Spleen (tissue), 11 donors: ENCODE data around the gene ZNRF3. TPM values are rescaled to one million over a fixed set of nuclear protein-coding genes. Genes with fewer than 3 reads are reported as not detected.

ENCODE experiments used
- DNase-seq: peaks from one replicate; pipeline ENCODE4 v3.0.0-alpha.2; 2020
- H3K27ac ChIP-seq, 8 donors: fragments of 200-600 bp; sonication (generic) in 7 of 8; 1 replicate in 4 of 8; 2 replicates in 4 of 8; pipeline versions ENCODE4 v1.5.0 to v1.8.0; 2016 to 2021; ENCODE audit warnings: inconsistent platforms in 4 of 8, mild to moderate bottlenecking in 4 of 8, moderate library complexity in 1 of 8
- H3K27me3 ChIP-seq, 7 donors: fragments of 200-600 bp; sonication (generic) in 6 of 7; replicated peaks in 1 of 7; 1 replicate in 4 of 7; 2 replicates in 3 of 7; pipeline versions ENCODE4 v1.5.0 to v1.8.0; 2016 to 2021; ENCODE audit warnings: inconsistent platforms in 3 of 7, mild to moderate bottlenecking in 1 of 7
- H3K36me3 ChIP-seq, 6 donors: fragments of 200-600 bp; sonication (generic) in 5 of 6; 1 replicate in 4 of 6; 2 replicates in 2 of 6; pipeline versions ENCODE4 v1.5.0 to v1.8.0; 2016 to 2021; ENCODE audit warnings: inconsistent platforms in 2 of 6
- H3K4me1 ChIP-seq, 6 donors: fragments of 200-600 bp; sonication (generic) in 5 of 6; 1 replicate in 3 of 6; 2 replicates in 3 of 6; pipeline versions ENCODE4 v1.5.0 to v1.8.0; 2016 to 2021; ENCODE audit warnings: inconsistent platforms in 3 of 6
- H3K4me3 ChIP-seq, 8 donors: fragments of 200-600 bp; sonication (generic) in 7 of 8; 1 replicate in 4 of 8; 2 replicates in 4 of 8; pipeline versions ENCODE4 v1.5.0 to v1.8.0; 2016 to 2021; ENCODE audit warnings: inconsistent platforms in 4 of 8, mild to moderate bottlenecking in 4 of 8, moderate library complexity in 2 of 8
- H3K9me3 ChIP-seq, 8 donors: fragments of 200-600 bp; sonication (generic) in 7 of 8; 1 replicate in 4 of 8; 2 replicates in 4 of 8; pipeline versions ENCODE4 v1.5.0 to v1.8.0; 2016 to 2021; ENCODE audit warnings: inconsistent platforms in 4 of 8
- CTCF ChIP-seq, 11 experiments: fragments of 200-600 bp in 7 of 11; fragments of 450-650 bp in 4 of 11; sonication (generic) in 4 of 11; IDR thresholded peaks in 8 of 11; conservative IDR thresholded peaks in 3 of 11; 1 replicate in 7 of 11; 2 replicates in 4 of 11; pipeline versions ENCODE4 v1.4.0 to v1.8.0; 2016 to 2021; ENCODE audit warnings: antibody characterized with exemption in 11 of 11, inconsistent platforms in 4 of 11, mild to moderate bottlenecking in 1 of 11
- POLR2A ChIP-seq, 3 donors: fragments of 450-650 bp; IDR thresholded peaks; one replicate each; pipeline ENCODE4 v1.5.1; 2017; ENCODE audit warnings: antibody characterized with exemption in 3 of 3, mild to moderate bottlenecking in 1 of 3
- POLR2AphosphoS5 ChIP-seq, 3 donors: sonication (generic); formaldehyde crosslinking; IDR thresholded peaks; one replicate each; pipeline ENCODE4 v1.5.1; 2017; ENCODE audit warnings: antibody characterized with exemption in 3 of 3
- WGBS, 5 donors: extraction: QIAGEN DNeasy Blood & Tissue Kit in 3 of 5; methylation state at CpG; one replicate each; pipeline versions ENCODE4 v1.1.5 to v1.1.7; 2013 to 2018; 5-methylcytosine and 5-hydroxymethylcytosine counted together
- intact Hi-C: fragments of 100-400 bp; cut with DNase I; formaldehyde crosslinking; loops from one replicate; pipeline ENCODE4 v1.15.0; 2023; ENCODE audit warnings: low total_unique reads
- polyA plus RNA-seq, 3 donors: library from polyadenylated mRNA; stranded (reverse); fragments of 200-250 nt; gene quantifications; one replicate each; pipeline ENCODE4 v1.2.1, GENCODE V29; 2013
- total RNA-seq, 7 donors: library from RNA; depleted of rRNA in 3 of 7; stranded (reverse); fragments of >200 nt in 3 of 7; fragmentation: NEBNext Ultra II Directional in 4 of 7; extraction: Animal tissue kit (Norgen Biotek cat#: 25700) in 4 of 7; gene quantifications; one replicate each; pipeline versions ENCODE4 v1.1.0 to v1.2.1, GENCODE V29; 2016 to 2021
- donor health status: healthy with polysubstance abuse.
- donor health status: DM: no; HTN: no; CAD: no; lungs with moderate emphysema.
- donor health status: DM: no; HTN: no; CAD: no.
- donor health status: Bipolar disorder and iron deficiency.
- donor health status: healthy.
- donor health status: DM: no; HTN: no; CAD: no.
- donor health status: DM: yes; HTN: yes; CAD: no.

The ZNRF3 gene
- total and polyA plus RNA-seq, 10 donors: 0.15 to 4.5 (median 2.6) TPM

DNA sequence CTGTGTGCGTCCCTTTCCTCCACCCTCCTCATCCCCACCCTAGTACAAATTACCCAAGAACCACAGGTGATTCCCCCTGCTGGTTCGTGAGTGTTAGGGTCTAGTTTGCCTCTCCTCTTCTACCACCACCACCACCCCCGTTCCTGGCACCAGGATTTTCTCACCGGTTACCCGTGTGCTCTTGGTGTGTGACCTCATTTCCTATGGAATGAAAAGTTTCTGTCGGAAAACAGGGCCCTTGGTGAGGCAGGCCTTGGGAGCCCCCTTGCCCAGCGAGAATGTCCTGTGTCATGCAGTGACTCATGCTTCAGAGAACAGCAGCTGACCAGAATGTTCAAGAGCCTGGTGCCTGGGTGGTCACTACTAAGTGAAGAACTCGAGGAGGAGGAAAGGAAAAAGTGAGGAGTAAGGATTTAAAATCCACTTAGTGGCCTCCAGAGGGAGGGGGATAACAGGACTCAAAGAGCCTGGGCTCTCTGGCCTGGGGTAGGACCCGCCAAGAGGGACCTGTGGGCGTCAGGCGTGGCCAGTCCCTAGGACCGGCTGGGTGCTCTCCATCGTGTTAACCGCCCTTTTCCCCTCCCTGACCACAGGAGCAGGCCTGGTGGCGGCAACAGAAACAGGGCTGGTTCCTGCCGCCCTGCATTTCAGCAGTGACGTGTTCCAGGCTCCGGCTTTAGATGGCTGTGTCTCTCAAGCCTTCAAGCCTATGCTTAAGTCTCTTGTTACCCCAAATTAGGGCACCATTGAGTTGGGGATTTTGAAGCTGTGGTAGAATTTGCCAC lies 148.0 kb downstream of the ZNRF3 start:
- DNase-seq: no peak
- Histone ChIP-seq H3K36me3 (no peaks in the 10 kb centered on the region), H3K4me3 (peak overlapping the region in 3 of 8 donors; percentile 31 to 60 (median 40)), H3K27me3 (peaks cover 0 to 39% (median 19%) of the 10 kb centered on the region in 7 donors), H3K4me1 (peaks cover 0 to 34% (median 27%) of the 10 kb centered on the region in 6 donors), H3K9me3 (no peaks in the 10 kb centered on the region), H3K27ac (peak overlapping the region; percentile 71 to 87 (median 80))
- TF ChIP-seq POLR2AphosphoS5 (IDR thresholded peaks at IDR 0.05) (peak; percentile 24 to 57 (median 42)), POLR2A (IDR thresholded peaks at IDR 0.05) (no peak)
- intact Hi-C loops: loop anchor here (5.0 kb wide), 1 partner anchor 434 kb away; no protein-coding TSS in a partner anchor
- 18 to 47% (median 34%) methylated on average over 17 to 18 of the region's 18 CpGs for WGBS, 5 donors

DNA sequence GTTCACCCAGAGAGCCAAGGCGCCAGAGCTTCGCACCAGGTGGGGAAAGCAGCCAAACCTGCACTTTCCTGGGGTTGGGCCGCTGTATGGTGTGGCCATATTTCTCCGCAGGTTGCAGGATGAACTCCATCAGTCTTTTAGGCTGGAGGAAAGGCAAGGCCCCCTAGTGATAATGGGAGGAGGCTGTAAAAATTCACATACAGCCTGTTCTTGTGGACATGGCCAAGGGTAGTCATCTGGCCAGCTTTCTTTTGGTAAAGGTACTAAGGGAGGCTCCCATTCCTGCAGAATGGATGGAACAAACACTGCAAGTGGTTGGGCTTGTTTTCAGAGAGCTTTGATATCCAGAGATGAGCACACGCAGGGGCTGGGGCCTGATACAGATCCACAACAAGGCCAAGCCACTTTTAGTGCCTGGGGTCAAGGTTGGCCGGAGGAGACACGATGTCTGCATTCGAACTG lies 148.7 kb downstream of the ZNRF3 start:
- Histone ChIP-seq H3K36me3 (no peaks in the 10 kb centered on the region), H3K27ac (peak overlapping the region; percentile 71 to 87 (median 80)), H3K4me1 (peaks cover 0 to 34% (median 27%) of the 10 kb centered on the region in 6 donors), H3K27me3 (peaks cover 0 to 39% (median 19%) of the 10 kb centered on the region in 7 donors), H3K4me3 (peak overlapping the region in 1 of 8 donors; percentile 18), H3K9me3 (no peaks in the 10 kb centered on the region)
- no peak for TF ChIP-seq POLR2A (IDR thresholded peaks at IDR 0.05)
- TF ChIP-seq CTCF (IDR thresholded peaks at IDR 0.05 in 8 of 11, conservative IDR thresholded peaks at IDR 0.05 in 3 of 11): no peak
- TF ChIP-seq POLR2AphosphoS5 (IDR thresholded peaks at IDR 0.05): no peak
- 68 to 92% (median 87%) methylated on average over 8 of the region's 8 CpGs for WGBS, 5 donors
- no peak for DNase-seq
- intact Hi-C loops: loop anchor here (5.0 kb wide), 1 partner anchor 435 kb away; no protein-coding TSS in a partner anchor

- no peaks in the 10 kb centered on the region for H3K9me3 ChIP-seq
- no peak overlapping the region for H3K4me3 ChIP-seq
- H3K27me3 ChIP-seq: peaks cover 0 to 39% (median 19%) of the 10 kb centered on the region in 7 donors
- WGBS, 5 donors: 64 to 80% (median 74%) methylated on average over 2 of the region's 2 CpGs
- peaks cover 0 to 34% (median 27%) of the 10 kb centered on the region in 6 donors for H3K4me1 ChIP-seq
- no peak for DNase-seq
- peak in 1 of 3 donors; percentile 25 for TF ChIP-seq POLR2AphosphoS5 (IDR thresholded peaks at IDR 0.05)
- no peak for TF ChIP-seq POLR2A (IDR thresholded peaks at IDR 0.05)
- H3K36me3 ChIP-seq: no peaks in the 10 kb centered on the region
- intact Hi-C loops: loop anchor here (5.0 kb wide), 1 partner anchor 435 kb away; no protein-coding TSS in a partner anchor
- H3K27ac ChIP-seq: peak overlapping the region in 7 of 8 donors; percentile 71 to 87 (median 80)
Observed at GRCh38 chr22:29032584-29032983, 149.2 kb downstream of the ZNRF3 start.

GRCh38 chr22:29037340-29037932 lies 154.1 kb downstream of the ZNRF3 start:
- TF ChIP-seq POLR2A (IDR thresholded peaks at IDR 0.05): no peak
- TF ChIP-seq CTCF (IDR thresholded peaks at IDR 0.05 in 8 of 11, conservative IDR thresholded peaks at IDR 0.05 in 3 of 11): no peak
- no peak for TF ChIP-seq POLR2AphosphoS5 (IDR thresholded peaks at IDR 0.05)
- Histone ChIP-seq H3K9me3 (no peaks in the 10 kb centered on the region), H3K4me3 (no peak overlapping the region), H3K27ac (no peak overlapping the region), H3K27me3 (peaks cover 0 to 4% (median 0%) of the 10 kb centered on the region in 7 donors), H3K4me1 (peaks cover 0 to 21% (median 11%) of the 10 kb centered on the region in 6 donors), H3K36me3 (no peaks in the 10 kb centered on the region)
- no peak for DNase-seq
- 75 to 86% (median 80%) methylated on average over 4 of the region's 4 CpGs for WGBS, 5 donors
- intact Hi-C loops: no loop called here
